SU-DHL-6 (cell line): ENCODE data around the gene TRABD.

Experiments
- CTCF ChIP-seq: fragments of 200-600 bp; sonication (generic); IDR thresholded peaks from one replicate; pipeline ENCODE4 v1.5.1; 2017; ENCODE audit warnings: antibody characterized with exemption, mild to moderate bottlenecking, low read length, moderate library complexity; ENCODE audit not compliant: insufficient read depth, poor library complexity, severe bottlenecking
- EZH2phosphoT487 ChIP-seq: fragments of 200-600 bp; sonication (generic), shearing (Covaris generic); conservative IDR thresholded peaks from 2 replicates; pipeline ENCODE4 v1.6.1; 2018; ENCODE audit warnings: mild to moderate bottlenecking, antibody characterized with exemption, low read length, moderate library complexity, mixed read lengths

- TF ChIP-seq CTCF (no peak), EZH2phosphoT487 (no peak)
Observed at GRCh38 chr22:50217543-50218152, 31.9 kb downstream of the TRABD start.
